Mucosa of descending colon (tissue), 3 donors: ENCODE data around the gene SET. TPM values are rescaled to one million over a fixed set of nuclear protein-coding genes. Genes with fewer than 3 reads are reported as not detected.
"Not testable (repeated sequence)": the region's sequence is repeated elsewhere in the genome, so short reads cannot be mapped to it uniquely, and the experiment has no call there.

ENCODE experiments used
- ATAC-seq: fragments of 200-7000 bp; cut with Tn5 transposase; one replicate; pipeline ENCODE4 v1.9.1; 2020; ENCODE audit warnings: mild to moderate bottlenecking, moderate library complexity
- DNase-seq, 3 donors: peaks; one replicate each; pipeline ENCODE4 v3.0.0-alpha.2; 2020
- H3K36me3 ChIP-seq: fragments of 200-600 bp; one replicate; pipeline ENCODE4 v1.8.0; 2021; ENCODE audit warnings: low read depth, mild to moderate bottlenecking
- H3K4me1 ChIP-seq: fragments of 200-600 bp; one replicate; pipeline ENCODE4 v1.8.0; 2021; ENCODE audit warnings: low read depth, mild to moderate bottlenecking
- H3K4me3 ChIP-seq: fragments of 200-600 bp; one replicate; pipeline ENCODE4 v1.8.0; 2021; ENCODE audit warnings: mild to moderate bottlenecking
- H3K9me3 ChIP-seq: fragments of 200-600 bp; one replicate; pipeline ENCODE4 v1.8.0; 2021; ENCODE audit warnings: mild to moderate bottlenecking
- intact Hi-C, 2 donors: fragments of 100-400 bp; cut with DNase I in 1 of 2; cut with micrococcal nuclease in 1 of 2; formaldehyde crosslinking; loops; one replicate each; pipeline versions ENCODE4 v1.11.0 to v1.11.1; 2022; cut with DNase I, micrococcal nuclease
- total RNA-seq, 3 donors: library from RNA; stranded (reverse); fragmentation: NEBNext Ultra II Directional in 2 of 3; extraction: Animal tissue kit (Norgen Biotek cat#: 25700) in 2 of 3; gene quantifications; one replicate each; pipeline versions ENCODE4 v1.2.1 to v1.2.4, GENCODE V29; 2021 to 2023
- TF ChIP-seq, protein P1 (sequence below): fragments of 200-600 bp; IDR thresholded peaks from one replicate; pipeline ENCODE4 v1.8.0; 2022; ENCODE audit warnings: antibody characterized with exemption, mild to moderate bottlenecking
- donor health status: DM: no; HTN: no; CAD: no; lungs with moderate emphysema.
- donor health status: DM: no; HTN: no; CAD: no.
- donor health status: DM: no; HTN: yes; CAD: no.

The SET gene
- total RNA-seq, 3 donors from 2014 or later: 174 to 272 (median 212) TPM

GRCh38 chr9:128689820-128690683, 1.0 kb downstream of the SET start:
- Histone ChIP-seq H3K36me3 (peaks cover 11% of the 10 kb centered on the region), H3K4me3 (peak overlapping the region; percentile 87), H3K9me3 (no peaks in the 10 kb centered on the region), H3K4me1 (peaks cover 33% of the 10 kb centered on the region)
- peak; percentile 52 to 71 (median 58) for DNase-seq
- ATAC-seq: no peak
- intact Hi-C loops: no loop called here
- TF ChIP-seq, protein P1, sequence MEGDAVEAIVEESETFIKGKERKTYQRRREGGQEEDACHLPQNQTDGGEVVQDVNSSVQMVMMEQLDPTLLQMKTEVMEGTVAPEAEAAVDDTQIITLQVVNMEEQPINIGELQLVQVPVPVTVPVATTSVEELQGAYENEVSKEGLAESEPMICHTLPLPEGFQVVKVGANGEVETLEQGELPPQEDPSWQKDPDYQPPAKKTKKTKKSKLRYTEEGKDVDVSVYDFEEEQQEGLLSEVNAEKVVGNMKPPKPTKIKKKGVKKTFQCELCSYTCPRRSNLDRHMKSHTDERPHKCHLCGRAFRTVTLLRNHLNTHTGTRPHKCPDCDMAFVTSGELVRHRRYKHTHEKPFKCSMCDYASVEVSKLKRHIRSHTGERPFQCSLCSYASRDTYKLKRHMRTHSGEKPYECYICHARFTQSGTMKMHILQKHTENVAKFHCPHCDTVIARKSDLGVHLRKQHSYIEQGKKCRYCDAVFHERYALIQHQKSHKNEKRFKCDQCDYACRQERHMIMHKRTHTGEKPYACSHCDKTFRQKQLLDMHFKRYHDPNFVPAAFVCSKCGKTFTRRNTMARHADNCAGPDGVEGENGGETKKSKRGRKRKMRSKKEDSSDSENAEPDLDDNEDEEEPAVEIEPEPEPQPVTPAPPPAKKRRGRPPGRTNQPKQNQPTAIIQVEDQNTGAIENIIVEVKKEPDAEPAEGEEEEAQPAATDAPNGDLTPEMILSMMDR: no peak

DNA sequence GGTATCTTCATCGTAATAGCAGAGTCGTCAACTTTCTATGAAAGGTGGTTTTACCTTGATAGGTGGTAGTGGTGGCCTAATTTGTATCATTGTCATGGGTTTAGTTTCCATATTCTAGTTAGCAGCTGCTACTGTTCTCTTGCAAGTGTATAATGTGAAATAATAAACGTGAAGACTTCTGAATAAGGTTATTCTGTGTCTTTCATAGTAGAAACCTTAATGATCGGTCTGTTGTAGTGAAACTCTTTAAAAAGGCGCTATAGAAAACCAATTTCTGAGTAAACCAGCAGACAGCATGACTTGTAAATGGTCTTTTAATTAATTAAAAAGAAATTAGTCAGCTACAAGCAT, 1.6 kb downstream of the SET start:
- H3K9me3 ChIP-seq: no peaks in the 10 kb centered on the region
- peaks cover 11% of the 10 kb centered on the region for H3K36me3 ChIP-seq
- no peak for ATAC-seq
- H3K4me1 ChIP-seq: peaks cover 27% of the 10 kb centered on the region
- no peak for DNase-seq
- H3K4me3 ChIP-seq: peak overlapping the region; percentile 87
- intact Hi-C loops: no loop called here
- TF ChIP-seq, protein P1: no peak

DNA sequence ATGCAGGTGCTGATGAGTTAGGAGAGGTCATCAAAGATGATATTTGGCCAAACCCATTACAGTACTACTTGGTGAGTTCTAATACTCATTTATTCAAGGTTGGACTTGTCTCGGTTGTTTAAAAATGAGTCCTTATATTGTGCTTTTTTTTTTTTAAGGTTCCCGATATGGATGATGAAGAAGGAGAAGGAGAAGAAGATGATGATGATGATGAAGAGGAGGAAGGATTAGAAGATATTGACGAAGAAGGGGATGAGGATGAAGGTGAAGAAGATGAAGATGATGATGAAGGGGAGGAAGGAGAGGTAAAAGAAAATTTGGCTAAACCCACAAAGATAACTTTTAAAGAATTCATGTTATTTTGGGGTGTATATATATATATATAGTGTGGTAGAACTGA, 4.7 kb downstream of the SET start:
- intact Hi-C loops: not testable (repeated sequence)

DNA sequence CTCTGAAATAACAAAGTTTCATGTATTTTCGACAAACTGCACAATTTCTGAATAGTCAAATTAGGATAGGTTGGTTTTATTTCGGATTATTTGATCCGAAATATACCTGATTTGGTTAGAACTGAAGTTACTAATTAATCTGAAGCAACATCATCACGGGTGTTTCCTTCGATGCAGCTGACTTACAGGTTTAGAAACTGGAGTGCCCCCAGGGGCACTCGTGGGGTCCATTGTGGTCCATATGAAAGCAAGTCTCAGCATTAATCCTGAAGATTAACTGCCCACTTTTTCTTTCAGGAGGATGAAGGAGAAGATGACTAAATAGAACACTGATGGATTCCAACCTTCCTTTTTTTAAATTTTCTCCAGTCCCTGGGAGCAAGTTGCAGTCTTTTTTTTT, 5.3 kb downstream of the SET start:
- intact Hi-C loops: no loop called here
- DNase-seq (no peak), ATAC-seq (no peak)
- H3K4me3 ChIP-seq: no peak overlapping the region
- peaks cover 11% of the 10 kb centered on the region for H3K36me3 ChIP-seq
- H3K9me3 ChIP-seq: no peaks in the 10 kb centered on the region
- TF ChIP-seq, protein P1: no peak
- peaks cover 10% of the 10 kb centered on the region for H3K4me1 ChIP-seq

More for the DNA sequence above, 4.7 kb downstream of the SET start:
- H3K36me3 ChIP-seq: peaks cover 11% of the 10 kb centered on the region
- H3K4me3 ChIP-seq, H3K4me1 ChIP-seq, DNase-seq, H3K9me3 ChIP-seq, ATAC-seq: not testable (repeated sequence)

DNA sequence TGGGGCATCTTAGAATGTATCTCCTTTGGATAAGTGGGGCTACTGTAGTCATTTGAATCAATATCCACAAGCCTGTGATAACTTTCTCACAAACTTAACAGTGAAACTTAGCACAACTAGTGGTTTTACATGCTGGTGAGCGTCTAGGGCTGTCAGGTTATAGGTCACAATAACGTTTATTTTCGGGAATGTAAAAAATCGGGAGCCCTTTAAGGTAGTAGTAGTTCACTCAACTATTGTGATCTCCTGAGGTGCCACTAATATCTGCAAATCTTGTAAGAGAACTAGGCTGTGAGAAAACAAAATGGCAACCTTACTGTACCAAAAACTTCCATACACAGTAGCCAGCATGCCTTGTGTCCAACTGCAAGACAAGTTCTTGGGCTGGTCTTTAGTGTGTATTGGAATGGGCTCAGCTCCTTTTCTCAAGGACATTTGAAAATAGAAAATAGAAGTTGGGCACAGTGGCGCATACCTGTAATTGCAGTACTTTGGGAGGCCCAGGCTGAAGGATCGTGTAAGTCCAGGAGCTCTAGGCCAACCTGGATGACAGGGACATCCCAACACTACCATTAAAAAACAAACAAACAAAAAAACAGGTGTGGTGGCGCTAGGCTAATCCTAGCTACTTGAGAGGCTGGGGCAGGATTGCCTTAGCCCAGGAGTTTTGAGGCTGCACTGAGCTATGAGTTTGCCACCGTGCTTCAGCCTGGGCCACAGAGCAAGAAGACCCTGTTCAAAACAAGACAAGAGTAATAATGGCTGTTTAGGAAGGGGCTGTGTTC, 8.1 kb downstream of the SET start:
- DNase-seq: peak in 1 of 3 donors; percentile 5
- intact Hi-C loops: no loop called here
- Histone ChIP-seq H3K4me1 (peaks cover 4% of the 10 kb centered on the region), H3K36me3 (peaks cover 11% of the 10 kb centered on the region), H3K9me3 (no peaks in the 10 kb centered on the region), H3K4me3 (no peak overlapping the region)
- TF ChIP-seq, protein P1: no peak
- peak; percentile 18 for ATAC-seq

GRCh38 chr9:128699096-128699795, 10.2 kb downstream of the SET start:
- ATAC-seq, H3K4me1 ChIP-seq, H3K36me3 ChIP-seq, H3K4me3 ChIP-seq, H3K9me3 ChIP-seq, intact Hi-C loops: not testable (repeated sequence)
- DNase-seq: peak in 2 of 3 donors; percentile 16 to 20
